HG03442 (cell line): Measurements from ENCODE around the gene SNAP91.
"Not testable (repeated sequence)": the region's sequence is repeated elsewhere in the genome, so short reads cannot be mapped to it uniquely, and the experiment has no call there.

Source experiments
- ATAC-seq: cut with Tn5 transposase; IDR thresholded peaks from one replicate; pipeline ENCODE4 v1.9.1; 2021; ENCODE audit warnings: mild to moderate bottlenecking, moderate library complexity; ENCODE audit not compliant: unreplicated experiment

Gene SNAP91

GRCh38 chr6:83708970-83709747 is at the start of gene SNAP91:
SNAP91 (minus strand) TSS chr6:83709101; CDS start chr6:83707927, 1,174 bp downstream.
- ATAC-seq, result no peak

GRCh38 chr6:83758533-83758932 is 49.6 kb upstream of the SNAP91 start:
- no peak for ATAC-seq

GRCh38 chr6:83757021-83757420 is 48.1 kb upstream of the SNAP91 start:
- ATAC-seq, result no peak

- no peak for ATAC-seq
Observed at GRCh38 chr6:83756565-83756964, 47.7 kb upstream of the SNAP91 start.

DNA sequence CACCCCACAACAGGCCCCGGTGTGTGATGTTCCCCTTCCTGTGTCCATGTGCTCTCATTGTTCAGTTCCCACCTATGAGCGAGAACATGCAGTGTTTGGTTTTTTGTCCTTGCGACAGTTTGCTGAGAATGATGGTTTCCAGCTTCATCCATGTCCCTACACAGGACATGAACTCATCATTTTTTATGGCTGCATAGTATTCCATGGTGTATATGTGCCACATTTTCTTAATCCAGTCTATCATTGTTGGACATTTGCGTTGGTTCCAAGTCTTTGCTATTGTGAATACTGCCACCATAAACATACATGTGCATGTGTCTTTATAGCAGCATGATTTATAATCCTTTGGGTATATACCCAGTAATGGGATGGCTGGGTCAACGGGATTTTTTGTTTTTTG is 43.5 kb upstream of the SNAP91 start:
- not testable (repeated sequence) for ATAC-seq

DNA sequence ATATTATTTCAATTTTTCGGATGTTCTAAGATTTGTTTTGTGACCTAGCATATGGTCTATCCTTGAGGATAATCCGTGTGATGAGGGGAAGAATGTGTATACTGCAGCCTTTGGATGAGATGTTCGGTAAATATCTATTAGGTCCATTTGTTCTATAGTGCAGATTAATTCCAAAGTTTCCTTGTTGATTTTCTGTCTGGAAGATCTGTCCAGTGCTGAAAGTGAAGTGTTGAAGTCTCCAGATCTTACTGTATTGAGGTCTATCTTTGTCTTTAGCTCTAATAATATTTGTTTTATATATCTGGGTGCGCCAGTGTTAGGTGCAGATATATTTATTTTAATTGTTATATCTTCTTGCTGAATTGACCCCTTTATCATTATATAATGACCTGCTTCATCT is 32.2 kb upstream of the SNAP91 start:
- ATAC-seq, result no peak

DNA sequence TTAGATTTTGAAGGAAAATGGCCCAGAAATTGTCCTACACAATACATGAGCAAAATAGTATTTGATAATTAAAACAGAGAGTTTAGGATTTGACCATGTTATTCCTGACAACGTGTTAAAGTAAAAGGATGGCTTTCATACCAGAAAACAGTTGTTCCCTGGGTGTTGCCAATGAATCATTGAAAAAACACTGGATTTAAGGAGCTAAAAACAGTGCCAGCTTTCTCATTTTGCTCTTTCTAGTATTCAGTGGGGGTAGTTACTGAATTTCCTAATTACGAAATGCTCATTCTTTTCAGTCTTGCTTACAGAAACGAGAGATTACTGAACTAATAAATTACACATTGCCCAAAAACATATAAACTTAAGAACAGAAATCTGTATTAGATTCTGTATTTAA is 26.6 kb upstream of the SNAP91 start:
- ATAC-seq, result no peak

DNA sequence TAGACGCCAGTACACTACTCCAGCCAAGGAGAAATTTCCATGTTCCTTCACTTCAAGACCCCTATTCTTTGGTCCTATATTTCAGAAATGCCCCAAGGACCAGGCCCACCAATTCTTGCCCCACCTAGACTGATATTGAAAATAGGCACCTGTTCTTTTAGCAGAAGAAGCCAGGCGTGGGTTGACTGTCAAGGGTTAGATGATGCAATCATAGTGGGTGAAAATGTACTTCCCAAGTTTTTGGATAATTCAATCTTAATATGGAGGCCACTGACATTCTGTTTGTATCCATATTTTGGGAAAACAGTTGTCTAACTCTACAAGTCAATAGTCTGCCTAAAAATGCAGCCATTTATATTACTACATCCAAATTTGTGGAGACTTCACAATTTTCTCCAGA is 21.0 kb upstream of the SNAP91 start:
- no peak for ATAC-seq

DNA sequence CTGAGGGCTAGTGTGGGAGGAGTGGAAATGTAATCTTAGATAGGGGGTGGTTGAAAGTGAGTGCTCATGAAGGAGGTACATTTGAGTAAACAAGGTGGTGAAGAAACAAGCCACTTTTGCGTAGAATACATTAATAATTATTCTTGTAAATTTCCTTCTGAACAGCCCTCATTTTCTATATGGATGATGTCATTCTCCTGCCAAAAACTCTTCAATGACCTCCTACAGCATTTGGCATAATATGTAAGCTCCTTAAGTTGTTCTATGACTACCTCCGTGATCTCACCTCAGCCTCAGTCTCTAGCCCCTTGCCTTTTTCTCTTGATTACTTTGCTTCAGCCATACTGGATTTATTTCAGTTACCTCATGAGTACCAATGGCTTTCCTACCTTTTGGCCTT is 14.0 kb upstream of the SNAP91 start:
- no peak for ATAC-seq

DNA sequence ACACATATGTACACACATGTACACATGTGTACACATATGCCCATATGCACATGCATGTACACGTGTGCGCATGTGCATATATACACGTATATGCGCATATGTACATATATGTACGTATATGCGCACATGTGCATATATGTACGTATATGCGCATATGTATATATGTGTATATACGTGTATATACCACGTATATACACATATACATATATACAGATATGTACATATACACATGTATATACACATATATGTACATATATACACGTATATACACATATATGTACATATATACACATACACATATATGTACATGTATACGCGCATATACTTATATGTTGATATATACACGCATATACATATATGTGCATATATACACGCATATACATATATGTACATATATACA is 8.9 kb upstream of the SNAP91 start:
- no peak for ATAC-seq

- no peak for ATAC-seq
Observed at GRCh38 chr6:83711958-83712357, 3.1 kb upstream of the SNAP91 start.

DNA sequence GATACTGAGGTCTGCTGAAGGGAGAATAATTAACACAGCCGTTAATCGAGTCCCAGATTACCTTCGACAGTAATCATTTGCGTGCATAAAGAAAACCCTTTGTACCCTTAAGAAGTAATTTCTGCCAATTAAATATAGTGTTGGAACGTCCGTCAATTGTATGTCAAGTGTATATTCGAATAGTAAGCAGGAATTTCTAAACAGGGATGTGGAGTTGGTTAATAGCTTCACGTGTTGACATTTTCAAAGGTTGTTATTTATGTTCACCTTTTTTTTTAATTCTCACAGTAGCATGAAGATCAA is 798 bp upstream of the SNAP91 start:
- ATAC-seq, result no peak

DNA sequence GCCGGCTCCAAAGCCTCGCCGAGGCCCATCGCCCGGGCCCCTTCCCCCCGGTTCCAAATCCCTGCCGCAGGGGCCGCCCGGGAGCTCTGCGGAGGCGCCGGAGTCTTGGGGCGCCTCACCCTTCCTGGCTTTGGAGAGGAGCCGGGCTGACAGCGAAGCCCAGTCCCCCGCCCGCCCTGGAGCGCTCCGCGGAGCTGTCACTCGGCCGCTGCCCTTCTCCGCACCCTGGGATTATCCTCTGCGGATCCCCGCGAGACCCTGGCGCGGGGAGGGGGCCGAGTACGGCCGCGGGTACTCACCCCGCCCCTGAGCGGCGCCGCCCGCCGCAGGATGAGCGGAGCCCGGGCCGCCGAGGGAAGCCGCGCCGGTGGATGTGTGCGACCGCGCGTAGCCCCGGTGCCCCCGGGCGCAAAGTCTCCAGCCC is 343 bp downstream of the SNAP91 start:
- no peak for ATAC-seq

GRCh38 chr6:83707829-83708545 is 914 bp downstream of the SNAP91 start:
- ATAC-seq, result no peak

DNA sequence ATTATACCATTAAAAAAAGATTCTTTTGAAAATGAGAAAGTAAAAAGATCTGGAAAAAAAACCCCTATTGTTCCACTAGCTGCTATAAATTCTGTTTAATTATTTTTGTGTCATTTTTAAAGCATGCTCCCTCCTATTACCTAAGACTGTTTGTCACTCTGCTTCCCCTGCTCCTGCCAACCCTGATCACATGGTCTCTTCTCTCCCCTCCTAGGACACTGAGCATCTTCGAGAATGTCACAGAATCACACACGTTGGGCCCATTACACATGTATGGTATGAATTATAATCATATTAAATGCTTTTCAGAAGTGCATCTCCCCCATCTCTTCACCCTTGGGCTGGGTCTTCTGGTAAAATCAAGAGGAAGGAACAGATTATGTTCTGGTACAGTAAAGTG is 6.2 kb downstream of the SNAP91 start:
- no peak for ATAC-seq

DNA sequence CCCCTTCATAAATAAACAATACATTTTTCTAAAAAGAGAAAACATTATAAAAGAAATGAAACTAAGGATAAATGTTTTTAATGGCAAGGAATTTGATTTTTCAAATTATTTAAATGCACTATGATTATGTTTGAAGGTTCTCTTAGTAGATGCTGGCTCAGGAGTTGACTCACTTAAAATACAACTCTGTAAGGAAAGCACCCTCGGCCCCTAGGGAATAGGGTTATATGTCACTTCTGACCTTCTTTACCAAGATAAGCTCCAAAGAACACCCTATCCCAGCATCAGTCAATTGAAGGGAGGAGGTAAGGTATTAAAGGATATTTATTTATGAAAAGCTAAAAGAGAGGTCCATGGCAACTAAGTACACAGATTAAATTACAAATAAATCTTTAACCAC is 6.8 kb downstream of the SNAP91 start:
- no peak for ATAC-seq

DNA sequence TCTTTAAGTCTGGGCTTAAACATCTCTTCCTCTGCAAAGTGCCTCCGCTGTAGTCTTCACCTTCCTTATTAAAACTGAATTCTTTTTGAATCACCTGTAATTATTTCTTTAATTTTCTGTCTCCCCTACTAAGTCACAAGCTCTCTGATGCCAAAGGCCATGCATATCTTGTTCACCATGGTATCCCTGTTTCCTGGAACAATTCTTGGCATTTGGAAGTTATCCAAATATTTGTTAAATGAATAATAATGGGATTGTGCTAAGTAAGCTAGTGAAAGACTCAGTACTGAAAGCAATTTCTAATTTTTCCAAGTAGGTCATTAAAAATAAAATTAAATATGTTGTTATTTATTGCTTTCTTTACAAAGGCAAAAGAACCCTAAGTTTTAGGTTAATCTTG is 12.2 kb downstream of the SNAP91 start:
- ATAC-seq, result no peak

- ATAC-seq, result no peak
Observed at GRCh38 chr6:83685481-83685880, 23.4 kb downstream of the SNAP91 start.

DNA sequence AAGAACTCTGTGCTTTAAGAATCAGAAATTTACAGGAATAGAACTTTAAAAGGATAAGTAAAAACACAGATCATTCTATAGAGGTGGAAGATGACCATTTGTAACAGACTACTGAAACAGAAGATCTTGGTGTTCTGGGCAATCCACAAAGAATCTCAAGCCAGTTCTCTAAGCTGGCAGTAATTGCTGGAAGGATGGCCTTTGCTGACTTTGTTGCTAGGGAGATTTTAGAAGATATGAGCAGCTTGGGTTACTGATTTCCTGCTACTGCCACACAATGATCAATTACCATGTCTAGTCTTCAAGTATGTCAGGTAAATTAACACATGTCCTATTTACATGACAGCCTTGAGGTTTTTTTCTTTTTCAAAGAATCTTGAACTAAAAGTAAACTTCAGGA is 31.1 kb downstream of the SNAP91 start:
- ATAC-seq, result no peak

- ATAC-seq, result no peak
Observed at GRCh38 chr6:83637953-83638352, 70.9 kb downstream of the SNAP91 start.

GRCh38 chr6:83636800-83637199 is 72.1 kb downstream of the SNAP91 start:
- no peak for ATAC-seq

- no peak for ATAC-seq
Observed at GRCh38 chr6:83633609-83634008, 75.3 kb downstream of the SNAP91 start.

DNA sequence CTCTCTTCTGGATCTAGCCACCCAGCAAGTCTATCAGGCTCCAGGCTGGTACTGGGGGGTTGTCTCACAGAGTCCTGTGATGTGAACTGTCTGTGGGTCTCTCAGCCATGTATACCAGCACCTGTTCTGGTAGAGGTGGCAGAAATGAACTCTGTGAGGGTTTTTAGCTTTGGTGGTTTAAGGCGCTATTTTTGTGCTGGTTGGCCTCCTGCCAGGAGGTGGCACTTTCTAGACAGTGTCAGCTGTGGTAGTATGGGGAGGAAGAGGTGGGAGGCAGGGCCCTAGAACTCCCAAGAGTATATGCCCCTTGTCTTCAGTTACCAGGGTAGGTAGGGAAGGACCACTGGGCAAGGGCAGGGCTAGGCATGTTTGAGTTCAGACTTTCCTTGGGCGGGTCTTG is 75.8 kb downstream of the SNAP91 start:
- no peak for ATAC-seq
